HCT116 (cell line): Measurements from ENCODE around the gene CD7. TPM values are rescaled to one million over a fixed set of nuclear protein-coding genes. Genes with fewer than 3 reads are reported as not detected.

ENCODE experiments used
- ATAC-seq: fragments of 200-7000 bp; cut with Tn5 transposase; 2 replicates; pipeline ENCODE4 v1.9.1; 2020; ENCODE audit warnings: mild to moderate bottlenecking, moderate library complexity
- BruUV-seq: library from RNA; stranded (reverse); fragments of 400-500 nt; replicated peaks from 2 replicates; lab custom pipeline; 2021; lab: Mats Ljungman, UMichigan
- CTCF ChIA-PET: fragments of 300-600 bp; sonication (Branson Sonifier 250); formaldehyde crosslinking; loops from one replicate; lab custom pipeline; 2021; ENCODE audit warnings: antibody characterized with exemption; lab: Charles Lee
- POLR2A ChIA-PET: fragments of 300-600, 350-600 bp; sonication (Branson Sonifier 250); formaldehyde crosslinking; loops from one replicate; lab custom pipeline; 2021; ENCODE audit warnings: antibody characterized with exemption; lab: Charles Lee
- RAD21 ChIA-PET, 2 experiments: fragments of 300-600 bp; sonication (Branson Sonifier 250); formaldehyde crosslinking; loops; one replicate each; lab custom pipeline; 2023; ENCODE audit warnings: low total read pairs in 2 of 2; ENCODE audit not compliant: uncharacterized antibody in 2 of 2, unreplicated experiment in 2 of 2, low non-redundant PET in 1 of 2; lab: Charles Lee
- DNase-seq: peaks from one replicate; pipeline ENCODE4 v3.0.0-alpha.2; 2010; ENCODE audit warnings: low read depth, low spot score
- H2AFZ ChIP-seq: fragments of 200-600 bp; shearing (Covaris generic), sonication (generic); 2 replicates; pipeline ENCODE4 v1.6.1; 2017; ENCODE audit warnings: low read depth, mixed run types, mixed read lengths, antibody characterized with exemption, low read length; ENCODE audit not compliant: poor library complexity, severe bottlenecking
- H3K27ac ChIP-seq: 2 replicates; pipeline ENCODE4 v1.5.1; 2012; ENCODE audit warnings: low read depth, low read length
- H3K27me3 ChIP-seq: fragments of 200-600 bp; sonication (generic); 2 replicates; pipeline ENCODE4 v1.6.1; 2016; ENCODE audit warnings: mixed run types, low read length, mixed read lengths; ENCODE audit not compliant: insufficient read depth
- H3K36me3 ChIP-seq, 2 experiments: fragments of 200-500 bp in 1 of 2; fragments of 200-600 bp in 1 of 2; sonication (Bioruptor generic) in 1 of 2; sonication (generic) in 1 of 2; 2 replicates each; pipeline versions ENCODE4 v1.5.1 to v1.6.1; 2014 to 2016; ENCODE audit warnings: low read length in 2 of 2, inconsistent platforms in 1 of 2, mixed read lengths in 1 of 2, mixed run types in 1 of 2; ENCODE audit not compliant: insufficient read depth in 2 of 2, control insufficient read depth in 1 of 2
- H3K4me1 ChIP-seq, 2 experiments: fragments of 200-600 bp in 1 of 2; sonication (generic) in 1 of 2; 2 replicates each; pipeline versions ENCODE4 v1.5.1 to v1.6.1; 2012 to 2017; ENCODE audit warnings: low read length in 2 of 2, inconsistent platforms in 1 of 2, mild to moderate bottlenecking in 1 of 2, mixed read lengths in 1 of 2, mixed run types in 1 of 2, moderate library complexity in 1 of 2; ENCODE audit not compliant: insufficient read depth in 2 of 2, control insufficient read depth in 1 of 2
- H3K4me2 ChIP-seq: fragments of 200-600 bp; sonication (generic); 2 replicates; pipeline ENCODE4 v1.6.1; 2017; ENCODE audit warnings: mixed run types, low read length, mixed read lengths
- H3K4me3 ChIP-seq, 2 experiments: fragments of 200-600 bp in 1 of 2; sonication (generic) in 1 of 2; replicated peaks in 1 of 2; 2 replicates each; pipeline ENCODE4 v1.5.1; 2011 to 2016; ENCODE audit warnings: low read length in 2 of 2, control low read depth in 1 of 2, low read depth in 1 of 2, mild to moderate bottlenecking in 1 of 2, mixed read lengths in 1 of 2, mixed run types in 1 of 2
- H3K79me2 ChIP-seq: fragments of 200-600 bp; sonication (generic); 2 replicates; pipeline ENCODE4 v1.6.1; 2017; ENCODE audit warnings: mild to moderate bottlenecking, mixed run types, low read length, moderate library complexity, mixed read lengths; ENCODE audit not compliant: insufficient read depth
- H3K9ac ChIP-seq: fragments of 200-600 bp; sonication (generic); 2 replicates; pipeline ENCODE4 v1.6.1; 2016; ENCODE audit warnings: low read length, mixed read lengths
- H3K9me2 ChIP-seq: fragments of 200-600 bp; sonication (generic), shearing (Covaris generic); 2 replicates; pipeline ENCODE4 v1.6.1; 2017; ENCODE audit warnings: mixed run types, mild to moderate bottlenecking, moderate library complexity; ENCODE audit not compliant: insufficient read depth
- H3K9me3 ChIP-seq, 2 experiments: fragments of 200-500 bp in 1 of 2; fragments of 200-600 bp in 1 of 2; sonication (Bioruptor generic) in 1 of 2; sonication (generic) in 1 of 2; 2 replicates each; pipeline ENCODE4 v1.6.1; 2014 to 2017; ENCODE audit warnings: low read length in 2 of 2, mixed read lengths in 2 of 2, inconsistent platforms in 1 of 2, low read depth in 1 of 2, mild to moderate bottlenecking in 1 of 2, mixed run types in 1 of 2, moderate library complexity in 1 of 2; ENCODE audit not compliant: control insufficient read depth in 1 of 2, insufficient read depth in 1 of 2
- H4K20me1 ChIP-seq: fragments of 200-600 bp; sonication (generic), shearing (Covaris generic); 2 replicates; pipeline ENCODE4 v1.6.1; 2017; ENCODE audit warnings: mixed run types, mild to moderate bottlenecking, moderate library complexity; ENCODE audit not compliant: insufficient read depth
- CBX3 ChIP-seq: IDR thresholded peaks from 2 replicates; pipeline ENCODE4 v1.6.1; 2012; ENCODE audit warnings: low read depth
- CEBPB ChIP-seq: IDR thresholded peaks from 2 replicates; pipeline ENCODE4 v1.6.1; 2012; ENCODE audit warnings: low read depth
- CTCF ChIP-seq, 3 experiments: fragments of 200-600 bp in 1 of 3; sonication (generic) in 1 of 3; IDR thresholded peaks in 2 of 3; conservative IDR thresholded peaks in 1 of 3; 2 replicates each; pipeline ENCODE4 v1.5.1; 2012 to 2017; ENCODE audit warnings: low read depth in 2 of 3, low read length in 2 of 3, antibody characterized with exemption in 1 of 3, borderline replicate concordance in 1 of 3, control low read depth in 1 of 3, mild to moderate bottlenecking in 1 of 3, mixed read lengths in 1 of 3, mixed run types in 1 of 3, moderate library complexity in 1 of 3; ENCODE audit not compliant: insufficient read depth in 1 of 3
- EGR1 ChIP-seq: IDR thresholded peaks from 2 replicates; pipeline ENCODE4 v1.6.1; 2012; ENCODE audit warnings: low read depth
- ELF1 ChIP-seq: IDR thresholded peaks from 2 replicates; pipeline ENCODE4 v1.6.1; 2012; ENCODE audit warnings: low read depth, borderline replicate concordance
- EZH2 ChIP-seq: fragments of 200-600 bp; sonication (generic); IDR thresholded peaks from 2 replicates; pipeline ENCODE4 v1.6.1; 2017; ENCODE audit warnings: antibody characterized with exemption, mixed run types
- EZH2phosphoT487 ChIP-seq: fragments of 200-600 bp; IDR thresholded peaks from 2 replicates; pipeline ENCODE4 v1.6.1; 2018; ENCODE audit warnings: antibody characterized with exemption, borderline replicate concordance
- FOSL1 ChIP-seq: IDR thresholded peaks from 2 replicates; pipeline ENCODE4 v1.6.1; 2012; ENCODE audit warnings: low read depth
- JUND ChIP-seq: IDR thresholded peaks from 2 replicates; pipeline ENCODE4 v1.6.1; 2012
- MAX ChIP-seq: IDR thresholded peaks from 2 replicates; pipeline ENCODE4 v1.6.1; 2012
- POLR2A ChIP-seq: IDR thresholded peaks from 2 replicates; pipeline ENCODE4 v1.7.0; 2011; ENCODE audit warnings: borderline replicate concordance; ENCODE audit not compliant: insufficient read depth, insufficient read length; ENCODE audit errors: extremely low read depth
- RAD21 ChIP-seq: IDR thresholded peaks from 2 replicates; pipeline ENCODE4 v1.6.1; 2012; ENCODE audit warnings: low read depth, mild to moderate bottlenecking
- REST ChIP-seq: IDR thresholded peaks from 2 replicates; pipeline ENCODE4 v1.6.1; 2012; ENCODE audit warnings: low read depth
- SIN3A ChIP-seq: IDR thresholded peaks from 2 replicates; pipeline ENCODE4 v1.6.1; 2012; ENCODE audit warnings: low read depth
- SP1 ChIP-seq: IDR thresholded peaks from 2 replicates; pipeline ENCODE4 v1.6.1; 2012; ENCODE audit warnings: low read depth
- TCF7L2 ChIP-seq: IDR thresholded peaks from 2 replicates; pipeline ENCODE4 v1.7.0; 2011; ENCODE audit warnings: borderline replicate concordance, inconsistent platforms; ENCODE audit not compliant: insufficient read depth, insufficient read length; ENCODE audit errors: extremely low read depth
- YY1 ChIP-seq: IDR thresholded peaks from 2 replicates; pipeline ENCODE4 v1.6.1; 2011; ENCODE audit warnings: low read length, low read depth, moderate library complexity, mild to moderate bottlenecking; ENCODE audit not compliant: insufficient replicate concordance; ENCODE audit errors: extremely low read depth
- ZFX ChIP-seq: fragments of 450-650 bp; IDR thresholded peaks from 2 replicates; pipeline ENCODE4 v1.6.1; 2017
- ZNF274 ChIP-seq: fragments of 200-500 bp; sonication (Bioruptor generic); IDR thresholded peaks from 2 replicates; pipeline ENCODE4 v1.6.1; 2014; ENCODE audit warnings: mild to moderate bottlenecking, low read depth, low read length, inconsistent platforms
- intact Hi-C: fragments of 100-400 bp; cut with micrococcal nuclease; formaldehyde crosslinking; loops from 2 replicates; pipeline ENCODE4 v1.10.0; 2022
- total RNA-seq: library from RNA; stranded (reverse); gene quantifications from one replicate; pipeline ENCODE4 v1.2.1, GENCODE V29; 2021; ENCODE audit not compliant: unreplicated experiment

CD7 gene
- total RNA-seq, 1 experiment from 2014 or later: 0.61 TPM

GRCh38 chr17:82314012-82314726 is 3.2 kb downstream of the CD7 start:
- no peak for DNase-seq

More at GRCh38 chr17:82314012-82314726, 3.2 kb downstream of the CD7 start:
- H3K9me2 ChIP-seq: no peaks in the 10 kb centered on the region
- H2AFZ ChIP-seq: no peak overlapping the region
- ChIA-PET CTCF (interaction anchor here (0.7 kb wide), 1 partner anchor 72 kb away, joined by 4 read pairs; no protein-coding TSS in a partner anchor), POLR2A (no interaction called here), RAD21 (no interaction called here)
- H4K20me1 ChIP-seq: no peaks in the 10 kb centered on the region
- no peaks in the 10 kb centered on the region for H3K79me2 ChIP-seq
- TF ChIP-seq SIN3A (no peak), ELF1 (no peak), MAX (no peak), SP1 (no peak), FOSL1 (no peak), EZH2phosphoT487 (no peak), CEBPB (no peak), REST (no peak), ZFX (no peak), JUND (no peak), ZNF274 (no peak), EZH2 (no peak), POLR2A (no peak), EGR1 (no peak), TCF7L2 (no peak), RAD21 (no peak), CBX3 (no peak), YY1 (no peak), CTCF (IDR thresholded peaks at IDR 0.05 in 2 of 3, conservative IDR thresholded peaks at IDR 0.05 in 1 of 3; ENCODE audit: borderline replicate concordance in 1 of 3, insufficient read depth in 1 of 3, low read depth in 2 of 3, low read length in 2 of 3) (no peak)
- intact Hi-C loops: no loop called here
- no peak overlapping the region for H3K4me2 ChIP-seq
- peaks cover 0 to under 1% of the 10 kb centered on the region in 2 experiments; a peak in 1 of 4 replicates for H3K4me1 ChIP-seq
- H3K36me3 ChIP-seq: no peaks in the 10 kb centered on the region
- peaks cover 0 to 15% of the 10 kb centered on the region in 2 experiments; a peak in 1 of 4 replicates for H3K9me3 ChIP-seq
- no peak overlapping the region for H3K4me3 ChIP-seq
- H3K27me3 ChIP-seq: peaks cover 10% of the 10 kb centered on the region; the same call in 1 of the 2 replicates
- no peak overlapping the region for H3K9ac ChIP-seq
- no TSS peak for BruUV-seq
- no peak overlapping the region for H3K27ac ChIP-seq
- no peak for ATAC-seq
